Liver (tissue), 9 donors: ENCODE measurements around the gene KLK3. TPM values are rescaled to one million over a fixed set of nuclear protein-coding genes. Genes with fewer than 3 reads are reported as not detected.

Experiments used
- DNase-seq: peaks from one replicate; pipeline ENCODE4 v3.0.0-alpha.2; 2017; ENCODE audit warnings: low spot score
- H3K27ac ChIP-seq, 2 donors: one replicate each; pipeline ENCODE4 v1.7.0; 2013; ENCODE audit warnings: inconsistent platforms in 2 of 2, low read length in 2 of 2, control low read depth in 1 of 2, low read depth in 1 of 2, mild to moderate bottlenecking in 1 of 2
- H3K27me3 ChIP-seq, 4 donors: one replicate each; pipeline versions ENCODE4 v1.6.1 to v1.7.0; 2013; ENCODE audit warnings: low read length in 3 of 4, inconsistent platforms in 1 of 4, mild to moderate bottlenecking in 1 of 4, moderate library complexity in 1 of 4; ENCODE audit not compliant: control insufficient read depth in 4 of 4, insufficient read depth in 4 of 4
- H3K36me3 ChIP-seq, 4 donors: one replicate each; pipeline versions ENCODE4 v1.6.1 to v1.7.0; 2013; ENCODE audit warnings: low read length in 3 of 4, mild to moderate bottlenecking in 3 of 4, low read depth in 1 of 4, moderate library complexity in 1 of 4; ENCODE audit not compliant: control insufficient read depth in 4 of 4, insufficient read depth in 3 of 4
- H3K4me1 ChIP-seq, 4 donors: one replicate each; pipeline versions ENCODE4 v1.6.1 to v1.7.0; 2013; ENCODE audit warnings: low read length in 3 of 4, mild to moderate bottlenecking in 3 of 4, moderate library complexity in 1 of 4; ENCODE audit not compliant: control insufficient read depth in 4 of 4, insufficient read depth in 4 of 4
- H3K4me3 ChIP-seq, 3 donors: one replicate each; pipeline versions ENCODE4 v1.6.1 to v1.7.0; 2013; ENCODE audit warnings: low read length in 3 of 3, control low read depth in 1 of 3, low read depth in 1 of 3, mild to moderate bottlenecking in 1 of 3
- H3K9ac ChIP-seq, 2 donors: one replicate each; pipeline ENCODE4 v1.7.0; 2013; ENCODE audit warnings: low read length in 2 of 2, mild to moderate bottlenecking in 2 of 2, moderate library complexity in 2 of 2, control low read depth in 1 of 2, low read depth in 1 of 2
- H3K9me3 ChIP-seq, 4 donors: one replicate each; pipeline versions ENCODE4 v1.6.1 to v1.7.0; 2013; ENCODE audit warnings: low read length in 3 of 4; ENCODE audit not compliant: control insufficient read depth in 4 of 4
- CTCF ChIP-seq: fragments of 150-350 bp; IDR thresholded peaks from 2 replicates; pipeline ENCODE4 v1.5.1; 2017; ENCODE audit warnings: improper control_type of control experiment, low read depth, low read length; ENCODE audit not compliant: missing input control
- EGR1 ChIP-seq, 2 donors: IDR thresholded peaks; 2 replicates each; pipeline ENCODE4 v1.6.1; 2016 to 2018; ENCODE audit warnings: antibody characterized with exemption in 2 of 2, low read depth in 2 of 2
- FOXA1 ChIP-seq: IDR thresholded peaks from 2 replicates; pipeline ENCODE4 v1.6.1; 2016; ENCODE audit warnings: antibody characterized with exemption
- FOXA2 ChIP-seq: IDR thresholded peaks from 2 replicates; pipeline ENCODE4 v1.6.1; 2016; ENCODE audit warnings: antibody characterized with exemption
- GABPA ChIP-seq, 2 donors: IDR thresholded peaks in 1 of 2; conservative IDR thresholded peaks in 1 of 2; 2 replicates each; pipeline ENCODE4 v1.6.1; 2016; ENCODE audit warnings: antibody characterized with exemption in 2 of 2, mild to moderate bottlenecking in 1 of 2, moderate library complexity in 1 of 2
- HNF4A ChIP-seq, 2 donors: conservative IDR thresholded peaks; 2 replicates each; pipeline ENCODE4 v1.6.1; 2016; ENCODE audit warnings: antibody characterized with exemption in 2 of 2, mild to moderate bottlenecking in 2 of 2
- HNF4G ChIP-seq: IDR thresholded peaks from 2 replicates; pipeline ENCODE4 v1.6.1; 2016; ENCODE audit warnings: antibody characterized with exemption
- JUND ChIP-seq, 2 donors: IDR thresholded peaks; 2 replicates each; pipeline ENCODE4 v1.6.1; 2016; ENCODE audit warnings: antibody characterized with exemption in 2 of 2
- NR2F2 ChIP-seq: IDR thresholded peaks from 2 replicates; pipeline ENCODE4 v1.6.1; 2016; ENCODE audit warnings: antibody characterized with exemption
- REST ChIP-seq: IDR thresholded peaks from 2 replicates; pipeline ENCODE4 v1.6.1; 2016; ENCODE audit warnings: antibody characterized with exemption, mild to moderate bottlenecking
- RXRA ChIP-seq, 2 donors: IDR thresholded peaks; 2 replicates each; pipeline ENCODE4 v1.6.1; 2017 to 2018; ENCODE audit warnings: antibody characterized with exemption in 2 of 2, mild to moderate bottlenecking in 1 of 2
- TAF1 ChIP-seq: conservative IDR thresholded peaks from 2 replicates; pipeline ENCODE4 v1.6.1; 2016; ENCODE audit warnings: antibody characterized with exemption, mild to moderate bottlenecking
- YY1 ChIP-seq: IDR thresholded peaks from 2 replicates; pipeline ENCODE4 v1.6.1; 2016; ENCODE audit warnings: antibody characterized with exemption, mild to moderate bottlenecking
- whole genome bisulfite sequencing: extraction: QIAGEN DNeasy Blood & Tissue Kit; methylation state at CpG from one replicate; pipeline ENCODE4 v1.1.7; 2013; 5-methylcytosine and 5-hydroxymethylcytosine counted together
- polyA plus RNA-seq, 2 donors: library from polyadenylated mRNA; stranded (reverse) in 1 of 2; unstranded in 1 of 2; fragments of 200-250 nt in 1 of 2; fragments of >200 nt in 1 of 2; fragmentation: Nextera tagmentation in 1 of 2; extraction: Ambion mirVana in 1 of 2; gene quantifications; one replicate each; pipeline versions ENCODE4 v1.2.1 to v1.2.3, GENCODE V29; 2013 to 2015
- total RNA-seq, 2 donors: library from RNA; depleted of rRNA; stranded (reverse); fragments of >200 nt; gene quantifications; one replicate each; pipeline ENCODE4 v1.2.3, GENCODE V29; 2014
- TF ChIP-seq, protein P1 (sequence below): IDR thresholded peaks from 2 replicates; pipeline ENCODE4 v1.6.1; 2016; ENCODE audit warnings: antibody characterized with exemption
- TF ChIP-seq, protein P2 (sequence below): IDR thresholded peaks from 2 replicates; pipeline ENCODE4 v1.6.1; 2016; ENCODE audit warnings: antibody characterized with exemption
- TF ChIP-seq, protein P3 (sequence below): IDR thresholded peaks from 2 replicates; pipeline ENCODE4 v1.6.1; 2016; ENCODE audit warnings: antibody characterized with exemption
- donor health status: healthy.
- donor health status: healthy.
- donor health status: healthy.
- donor health status: healthy.
- donor health status: healthy.

Gene KLK3
- total and polyA plus RNA-seq, 4 donors, result not detected

DNA sequence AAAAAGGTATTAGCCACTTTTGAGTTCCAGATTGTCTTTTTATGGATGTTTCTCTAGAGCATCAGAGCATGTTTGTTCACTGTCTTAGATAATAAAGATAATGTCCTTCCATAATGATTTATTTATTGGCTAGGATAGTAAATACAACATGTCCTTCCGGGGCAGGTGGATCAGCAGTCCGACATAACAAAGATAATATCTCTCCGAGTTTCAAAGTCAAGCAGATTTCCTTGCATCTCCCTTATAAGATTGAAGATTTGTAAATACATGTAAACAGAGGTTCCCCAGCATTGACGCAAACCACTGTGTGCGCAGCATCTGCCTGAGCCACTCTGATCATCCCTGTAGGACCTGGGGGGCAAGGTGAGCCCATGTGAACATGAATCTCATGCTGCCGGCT is 12.6 kb upstream of the KLK3 start:
- no peak overlapping the region for H3K9ac ChIP-seq
- DNase-seq, result no peak
- peaks cover 0 to 12% (median 2%) of the 10 kb centered on the region in 4 donors for H3K9me3 ChIP-seq
- TF ChIP-seq RXRA (IDR thresholded peaks at IDR 0.05) (no peak), TAF1 (no peak), EGR1 (IDR thresholded peaks at IDR 0.05; ENCODE audit: low read depth in 2 of 2) (no peak), HNF4A (conservative IDR thresholded peaks at IDR 0.05) (no peak), HNF4G (no peak), FOXA1 (no peak), GABPA (IDR thresholded peaks at IDR 0.05 in 1 of 2, conservative IDR thresholded peaks at IDR 0.05 in 1 of 2) (no peak), YY1 (no peak), CTCF (no peak), REST (no peak)
- TF ChIP-seq, protein P1, sequence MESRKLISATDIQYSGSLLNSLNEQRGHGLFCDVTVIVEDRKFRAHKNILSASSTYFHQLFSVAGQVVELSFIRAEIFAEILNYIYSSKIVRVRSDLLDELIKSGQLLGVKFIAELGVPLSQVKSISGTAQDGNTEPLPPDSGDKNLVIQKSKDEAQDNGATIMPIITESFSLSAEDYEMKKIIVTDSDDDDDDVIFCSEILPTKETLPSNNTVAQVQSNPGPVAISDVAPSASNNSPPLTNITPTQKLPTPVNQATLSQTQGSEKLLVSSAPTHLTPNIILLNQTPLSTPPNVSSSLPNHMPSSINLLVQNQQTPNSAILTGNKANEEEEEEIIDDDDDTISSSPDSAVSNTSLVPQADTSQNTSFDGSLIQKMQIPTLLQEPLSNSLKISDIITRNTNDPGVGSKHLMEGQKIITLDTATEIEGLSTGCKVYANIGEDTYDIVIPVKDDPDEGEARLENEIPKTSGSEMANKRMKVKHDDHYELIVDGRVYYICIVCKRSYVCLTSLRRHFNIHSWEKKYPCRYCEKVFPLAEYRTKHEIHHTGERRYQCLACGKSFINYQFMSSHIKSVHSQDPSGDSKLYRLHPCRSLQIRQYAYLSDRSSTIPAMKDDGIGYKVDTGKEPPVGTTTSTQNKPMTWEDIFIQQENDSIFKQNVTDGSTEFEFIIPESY, result no peak
- TF ChIP-seq, protein P2, sequence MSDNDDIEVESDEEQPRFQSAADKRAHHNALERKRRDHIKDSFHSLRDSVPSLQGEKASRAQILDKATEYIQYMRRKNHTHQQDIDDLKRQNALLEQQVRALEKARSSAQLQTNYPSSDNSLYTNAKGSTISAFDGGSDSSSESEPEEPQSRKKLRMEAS, result no peak
- no peak overlapping the region for H3K27ac ChIP-seq
- H3K27me3 ChIP-seq, result no peaks in the 10 kb centered on the region
- WGBS, result 77% methylated on average over 6 of the region's 6 CpGs
- no peaks in the 10 kb centered on the region for H3K36me3 ChIP-seq
- no peak overlapping the region for H3K4me3 ChIP-seq
- no peaks in the 10 kb centered on the region for H3K4me1 ChIP-seq

GRCh38 chr19:50843205-50843604 is 11.5 kb upstream of the KLK3 start:
- Histone ChIP-seq H3K36me3 (no peaks in the 10 kb centered on the region), H3K9ac (no peak overlapping the region), H3K27me3 (no peaks in the 10 kb centered on the region), H3K9me3 (peaks cover 0 to 12% (median 2%) of the 10 kb centered on the region in 4 donors), H3K4me3 (no peak overlapping the region), H3K4me1 (no peaks in the 10 kb centered on the region), H3K27ac (no peak overlapping the region)
- DNase-seq, result no peak
- TF ChIP-seq, protein P2, result no peak
- TF ChIP-seq, protein P3, sequence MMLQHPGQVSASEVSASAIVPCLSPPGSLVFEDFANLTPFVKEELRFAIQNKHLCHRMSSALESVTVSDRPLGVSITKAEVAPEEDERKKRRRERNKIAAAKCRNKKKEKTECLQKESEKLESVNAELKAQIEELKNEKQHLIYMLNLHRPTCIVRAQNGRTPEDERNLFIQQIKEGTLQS, result no peak
- TF ChIP-seq CTCF (no peak), NR2F2 (no peak), TAF1 (no peak), YY1 (no peak), JUND (IDR thresholded peaks at IDR 0.05) (no peak), FOXA2 (no peak), HNF4A (conservative IDR thresholded peaks at IDR 0.05) (no peak)
- TF ChIP-seq, protein P1, result no peak
- 93% methylated on average over 2 of the region's 2 CpGs for WGBS
